ENCODE measurements around the gene TMPRSS13. TPM values are rescaled to one million over a fixed set of nuclear protein-coding genes. Genes with fewer than 3 reads are reported as not detected.

The TMPRSS13 gene
- total RNA-seq, 2 experiments from 2014 or later: 1.2 to 1.7 TPM

- CTCF ChIA-PET: interaction anchor here (1.5 kb wide), 1 partner anchor 25 kb away, joined by 4 read pairs; no protein-coding TSS in a partner anchor
- POLR2A ChIA-PET: no interaction called here
These were observed 7.3 kb downstream of the TMPRSS13 start for GRCh38 chr11:117921893-117922292.

GRCh38 chr11:117921456-117921855 is 7.7 kb downstream of the TMPRSS13 start:
- POLR2A ChIA-PET: no interaction called here

GRCh38 chr11:117919781-117920221 is 9.4 kb downstream of the TMPRSS13 start:
- CTCF ChIA-PET: no interaction called here
- POLR2A ChIA-PET: no interaction called here

More at GRCh38 chr11:117921456-117921855, 7.7 kb downstream of the TMPRSS13 start:
- CTCF ChIA-PET: interaction anchor here (1.5 kb wide), 1 partner anchor 25 kb away, joined by 4 read pairs; no protein-coding TSS in a partner anchor

GRCh38 chr11:117919341-117919740 is 9.9 kb downstream of the TMPRSS13 start:
- POLR2A ChIA-PET: no interaction called here
- CTCF ChIA-PET: no interaction called here

GRCh38 chr11:117918366-117919255 is 10.6 kb downstream of the TMPRSS13 start:
- POLR2A ChIA-PET: no interaction called here

GRCh38 chr11:117917591-117918151 is 11.5 kb downstream of the TMPRSS13 start:
- CTCF ChIA-PET: interaction anchor here (0.8 to 1.1 kb wide), 3 partner anchors 12 to 124 kb away, joined by 3 read pairs; no protein-coding TSS in a partner anchor
- POLR2A ChIA-PET: no interaction called here

More at GRCh38 chr11:117918366-117919255, 10.6 kb downstream of the TMPRSS13 start:
- CTCF ChIA-PET: no interaction called here

GRCh38 chr11:117916956-117917355 is 12.2 kb downstream of the TMPRSS13 start:
- ChIA-PET POLR2A (no interaction called here), CTCF (interaction anchor here (0.8 to 1.3 kb wide), 4 partner anchors 13 to 123 kb away, joined by 3 read pairs; no protein-coding TSS in a partner anchor)

GRCh38 chr11:117915672-117916235 is 13.4 kb downstream of the TMPRSS13 start:
- ChIA-PET POLR2A (interaction anchor here (0.6 kb wide), 1 partner anchor 989 kb away, joined by 7 read pairs; no protein-coding TSS in a partner anchor), CTCF (interaction anchor here (1.3 kb wide), 1 partner anchor 32 kb away, joined by 3 read pairs; no protein-coding TSS in a partner anchor)

- ChIA-PET CTCF (interaction anchor here (2.0 kb wide), 1 partner anchor 32 kb away, joined by 7 read pairs; no protein-coding TSS in a partner anchor), POLR2A (interaction anchor here (0.6 kb wide), 1 partner anchor 988 kb away, joined by 7 read pairs; no protein-coding TSS in a partner anchor)
These were observed 14.1 kb downstream of the TMPRSS13 start for GRCh38 chr11:117914991-117915618.

GRCh38 chr11:117914398-117914761 is 14.8 kb downstream of the TMPRSS13 start:
- ChIA-PET CTCF (interaction anchor here (1.2 to 2.0 kb wide), 2 partner anchors 31 to 33 kb away, joined by 3 to 7 read pairs; no protein-coding TSS in a partner anchor), POLR2A (no interaction called here)

GRCh38 chr11:117913736-117914397 is 15.3 kb downstream of the TMPRSS13 start:
- ChIA-PET POLR2A (no interaction called here), CTCF (interaction anchor here (1.2 to 2.0 kb wide), 2 partner anchors 31 to 33 kb away, joined by 3 to 7 read pairs; no protein-coding TSS in a partner anchor)

GRCh38 chr11:117912497-117912896 is 16.7 kb downstream of the TMPRSS13 start:
- CTCF ChIA-PET: no interaction called here
- POLR2A ChIA-PET: no interaction called here

GRCh38 chr11:117911694-117912093 is 17.5 kb downstream of the TMPRSS13 start:
- CTCF ChIA-PET: no interaction called here

GRCh38 chr11:117910941-117911655 is 18.1 kb downstream of the TMPRSS13 start:
- ChIA-PET POLR2A (no interaction called here), CTCF (no interaction called here)

More at GRCh38 chr11:117911694-117912093, 17.5 kb downstream of the TMPRSS13 start:
- POLR2A ChIA-PET: no interaction called here

GRCh38 chr11:117910525-117910924 is 18.7 kb downstream of the TMPRSS13 start:
- ChIA-PET POLR2A (no interaction called here), CTCF (no interaction called here)

GRCh38 chr11:117909611-117910382 is 19.4 kb downstream of the TMPRSS13 start:
- ChIA-PET CTCF (interaction anchor here (1.1 kb wide), 1 partner anchor 37 kb away, joined by 3 read pairs; no protein-coding TSS in a partner anchor), POLR2A (no interaction called here)

- CTCF ChIA-PET: interaction anchor here (1.1 kb wide), 1 partner anchor 38 kb away, joined by 3 read pairs; no protein-coding TSS in a partner anchor
- POLR2A ChIA-PET: no interaction called here
These were observed 20.1 kb downstream of the TMPRSS13 start for GRCh38 chr11:117908959-117909610.

All from activated CD8-positive, alpha-beta memory T cell treated with anti-CD3 and anti-CD28 coated beads for 36 hours (primary cell).